HG03095 (cell line): ENCODE data around the gene RNF213.
"Not testable (repeated sequence)": the region's sequence is repeated elsewhere in the genome, so short reads cannot be mapped to it uniquely, and the experiment has no call there.

Experiments used
- ATAC-seq: cut with Tn5 transposase; IDR thresholded peaks from one replicate; pipeline ENCODE4 v1.9.1; 2021; ENCODE audit warnings: moderate library complexity; ENCODE audit not compliant: unreplicated experiment

Gene RNF213

GRCh38 chr17:80267391-80267790 is 6.7 kb downstream of the RNF213 start:
- no peak for ATAC-seq

GRCh38 chr17:80268427-80268826 is 7.8 kb downstream of the RNF213 start:
- no peak for ATAC-seq

- ATAC-seq = no peak
Measured at GRCh38 chr17:80269405-80269807, 8.8 kb downstream of the RNF213 start.

DNA sequence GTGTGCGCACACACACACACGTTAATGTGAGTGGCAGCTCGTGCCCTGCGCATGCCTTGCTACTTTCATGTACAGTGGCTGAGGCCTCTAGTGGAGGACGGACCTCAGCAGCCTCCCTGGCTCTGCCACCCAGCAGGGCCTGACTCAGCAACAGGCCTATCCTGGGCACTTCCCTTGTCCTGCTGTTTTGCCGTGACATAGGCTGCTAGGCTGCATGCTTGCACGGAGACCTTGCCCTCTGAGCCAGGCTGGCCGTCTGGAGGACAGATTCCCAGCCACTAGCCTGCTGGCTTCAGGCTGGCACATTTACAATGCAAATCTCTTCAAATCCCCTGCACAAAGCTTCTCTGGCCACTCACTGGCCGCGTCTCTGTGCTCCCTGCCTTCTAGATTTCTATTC is 9.5 kb downstream of the RNF213 start:
- no peak for ATAC-seq

DNA sequence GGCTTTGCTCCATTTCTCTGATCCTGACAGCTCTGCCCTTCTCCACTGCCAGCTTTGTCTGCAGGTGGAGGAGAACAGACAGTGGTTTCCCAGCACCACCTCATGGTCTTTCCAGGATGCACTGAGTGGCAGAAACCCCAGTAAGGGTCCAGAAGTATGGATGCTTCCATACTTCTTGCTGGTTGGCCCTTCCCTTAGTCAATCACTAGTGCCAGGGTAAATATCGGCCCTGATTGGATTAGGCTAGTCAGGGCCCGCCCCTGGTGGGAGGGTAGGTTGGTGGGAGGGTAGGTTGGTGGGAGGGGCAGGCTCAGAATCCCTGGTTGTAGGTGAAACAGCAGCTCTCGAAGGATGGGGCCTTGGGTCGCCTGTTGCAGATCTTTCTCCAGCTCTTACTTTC is 10.2 kb downstream of the RNF213 start:
- ATAC-seq = no peak

GRCh38 chr17:80272366-80272765 is 11.7 kb downstream of the RNF213 start:
- ATAC-seq = no peak

GRCh38 chr17:80274331-80274730 is 13.7 kb downstream of the RNF213 start:
- ATAC-seq = no peak

- no peak for ATAC-seq
Measured at GRCh38 chr17:80274871-80275449, 14.3 kb downstream of the RNF213 start.

GRCh38 chr17:80275857-80276256 is 15.2 kb downstream of the RNF213 start:
- ATAC-seq = not testable (repeated sequence)

DNA sequence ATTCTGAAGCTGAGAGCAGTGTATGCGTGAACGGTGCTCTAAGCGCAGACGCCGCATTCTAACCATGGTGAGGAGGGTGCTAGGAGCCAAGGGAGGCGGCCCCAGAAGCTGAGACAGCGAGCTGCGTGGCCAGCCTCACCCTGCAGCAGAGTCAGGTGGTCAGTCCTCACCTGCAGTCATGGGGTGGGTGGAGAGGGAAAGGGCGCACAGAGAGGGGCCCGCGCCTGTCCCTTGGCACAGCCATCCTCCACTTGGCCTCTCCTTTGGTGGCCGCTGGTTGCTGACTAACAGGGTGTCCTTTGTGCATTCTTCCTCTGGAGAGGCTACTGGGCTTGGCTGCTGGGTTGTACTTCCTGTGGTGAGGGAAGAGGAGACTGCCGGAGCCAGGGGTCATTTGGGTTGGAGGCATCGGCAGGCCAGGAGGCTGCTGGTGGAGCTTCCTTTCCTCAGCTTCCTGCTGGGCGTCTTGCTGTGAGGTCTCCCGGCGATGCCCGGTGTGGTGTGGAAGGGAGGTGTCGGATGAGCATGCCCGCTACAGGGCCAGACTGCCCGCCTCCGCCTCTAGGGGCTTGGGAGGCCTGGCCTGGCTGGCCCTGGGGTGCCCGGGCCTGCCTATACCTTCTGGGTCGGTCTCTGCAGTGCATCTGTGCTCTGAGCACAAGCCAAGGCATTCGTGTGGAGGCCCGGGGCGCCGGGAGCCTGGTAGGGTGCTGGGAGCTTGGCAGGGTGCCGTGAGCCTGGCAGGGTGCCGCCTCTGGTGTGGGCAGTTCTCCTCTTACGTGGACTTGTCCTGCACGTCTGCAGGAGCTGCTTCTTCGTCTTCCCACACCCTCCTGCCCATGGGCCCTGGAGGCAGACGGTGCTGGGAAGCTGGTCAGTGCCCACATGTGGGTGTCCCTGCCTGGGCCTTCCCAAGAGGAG is 17.4 kb downstream of the RNF213 start:
- no peak for ATAC-seq

GRCh38 chr17:80279895-80280294 is 19.2 kb downstream of the RNF213 start:
- ATAC-seq = no peak

GRCh38 chr17:80281516-80281915 is 20.9 kb downstream of the RNF213 start:
- ATAC-seq = no peak

GRCh38 chr17:80283116-80283852 is 22.6 kb downstream of the RNF213 start:
- no peak for ATAC-seq

GRCh38 chr17:80284631-80285030 is 24.0 kb downstream of the RNF213 start:
- ATAC-seq = no peak

DNA sequence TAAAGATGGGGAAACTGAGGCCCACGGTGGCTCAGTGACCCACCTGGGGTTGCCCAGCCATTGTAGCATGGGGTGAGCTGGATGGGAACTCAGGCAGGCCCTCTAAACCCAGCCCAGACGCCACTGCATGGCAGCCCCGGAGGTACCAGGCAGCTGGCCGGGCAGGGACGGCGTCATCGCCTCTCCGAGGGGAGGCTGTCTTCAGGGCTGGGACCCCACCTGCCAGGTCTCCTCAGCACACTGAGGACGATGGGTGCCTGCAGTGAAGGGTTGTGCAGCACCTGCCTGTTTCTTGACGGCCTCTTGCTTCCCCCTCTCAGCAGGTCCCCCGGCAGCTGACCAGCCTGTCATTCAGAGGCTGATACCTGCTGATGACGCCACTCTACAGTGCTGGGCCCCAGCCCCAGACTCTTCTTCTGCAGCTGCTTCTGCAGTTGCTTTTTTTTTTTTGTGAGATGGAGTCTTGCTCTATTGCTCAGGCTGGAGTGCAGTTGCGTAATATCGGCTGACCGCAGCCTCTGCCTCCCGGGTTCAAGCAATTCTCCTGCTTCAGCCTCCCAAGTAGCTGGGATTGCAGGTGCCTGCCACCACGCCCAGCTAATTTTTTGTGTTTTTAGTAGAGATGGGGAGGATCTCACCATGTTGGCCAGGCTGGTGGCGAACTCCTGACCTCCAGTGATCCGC is 24.7 kb downstream of the RNF213 start:
- ATAC-seq = no peak

DNA sequence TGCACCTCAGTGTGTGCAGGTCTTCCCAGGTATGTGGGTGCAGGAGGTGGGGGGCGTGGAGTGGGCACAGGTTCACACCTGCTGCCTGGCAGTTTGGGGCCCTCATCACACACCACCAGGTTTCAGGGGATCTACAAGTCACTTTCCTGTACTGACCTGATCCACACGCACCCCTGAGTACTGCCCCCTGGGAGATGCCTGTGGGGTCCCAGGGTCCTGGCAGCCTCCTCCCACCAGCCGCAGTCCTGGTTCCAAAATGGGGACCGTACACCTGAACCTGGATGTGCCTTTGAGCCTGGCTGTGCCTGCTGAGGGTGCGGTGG is 25.9 kb downstream of the RNF213 start:
- ATAC-seq = no peak

GRCh38 chr17:80287038-80287437 is 26.4 kb downstream of the RNF213 start:
- no peak for ATAC-seq

GRCh38 chr17:80287806-80288567 is 27.3 kb downstream of the RNF213 start:
- ATAC-seq = no peak

DNA sequence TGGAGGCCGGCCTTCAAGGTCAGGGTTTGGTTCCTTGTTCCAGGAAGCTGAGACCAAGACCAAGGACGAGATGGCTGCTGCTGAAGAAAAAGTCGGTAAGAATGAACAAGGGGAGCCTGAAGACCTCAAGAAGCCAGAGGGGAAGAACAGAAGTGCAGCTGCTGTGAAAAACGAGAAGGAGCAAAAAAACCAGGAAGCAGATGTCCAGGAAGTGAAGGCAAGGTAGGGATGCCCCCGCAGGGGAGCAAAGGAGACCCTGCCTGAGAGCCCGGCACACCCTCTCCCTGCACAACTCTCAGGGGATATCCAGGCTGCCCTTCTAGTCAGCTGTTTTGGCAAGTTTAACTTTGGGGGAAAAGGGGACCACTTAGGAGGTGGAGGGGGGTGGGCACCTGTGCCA is 29.0 kb downstream of the RNF213 start:
- no peak for ATAC-seq

DNA sequence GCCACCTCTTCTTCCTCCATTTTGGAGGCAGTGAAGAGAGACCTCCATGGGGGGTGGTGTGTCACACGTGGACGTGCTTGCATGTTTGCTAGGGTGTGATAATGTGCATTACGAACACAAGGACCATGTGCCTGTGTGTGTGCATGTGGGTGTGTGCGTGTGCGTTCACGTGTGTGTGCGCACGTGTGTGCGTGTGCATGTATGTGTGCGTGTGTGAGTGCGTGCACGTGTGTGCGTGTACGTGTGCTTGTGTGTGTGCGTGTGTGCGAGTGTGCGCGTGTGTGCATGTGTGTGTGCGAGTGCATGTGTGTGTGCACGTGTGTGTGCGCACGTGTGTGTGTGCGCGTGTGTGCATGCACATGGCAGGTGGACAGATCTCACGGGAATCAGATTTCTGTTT is 29.5 kb downstream of the RNF213 start:
- no peak for ATAC-seq

DNA sequence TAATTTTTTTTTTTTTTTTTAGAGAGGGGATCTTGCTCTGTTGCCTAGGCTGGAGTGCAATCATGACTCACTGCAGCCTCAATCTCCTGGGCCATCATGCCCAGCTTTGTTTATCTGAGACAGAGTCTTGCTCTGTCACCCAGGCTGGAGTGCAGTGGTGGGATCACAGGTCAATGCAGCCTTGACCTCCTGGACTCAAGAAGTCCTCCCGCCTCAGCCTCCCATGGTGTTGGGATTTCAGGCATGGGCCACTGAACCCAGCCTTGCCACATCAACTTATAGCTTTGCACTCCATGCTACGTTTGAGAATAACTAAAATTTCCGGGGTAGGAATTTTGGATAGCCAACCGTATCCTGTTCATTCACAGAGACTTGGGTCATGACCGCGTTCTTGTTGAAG is 30.6 kb downstream of the RNF213 start:
- no peak for ATAC-seq
